Activated naive CD8-positive, alpha-beta T cell treated with anti-CD3 and anti-CD28 coated beads, Interleukin-2, amount 10 ng/mL, durations not matched to agents 7 days and 5 days (primary cell): ENCODE data around the gene SNRNP70. TPM values are rescaled to one million over a fixed set of nuclear protein-coding genes. Genes with fewer than 3 reads are reported as not detected.
A peak's percentile ranks its signal among the peaks of the same experiment; 100 is the strongest.
"Not testable (repeated sequence)": the region's sequence is repeated elsewhere in the genome, so short reads cannot be mapped to it uniquely, and the experiment has no call there.

ENCODE experiments used
- ATAC-seq: fragments of 150-1000 bp; cut with Tn5 transposase; one replicate; pipeline ENCODE4 v1.10.0; 2021; ENCODE audit warnings: low read depth, moderate library complexity
- POLR2A ChIA-PET: fragments of 350-600 bp; sonication (Branson Sonifier 250); formaldehyde crosslinking; loops from one replicate; lab custom pipeline; 2021; ENCODE audit warnings: antibody characterized with exemption; lab: Charles Lee
- DNase-seq: peaks from one replicate; pipeline ENCODE4 v3.0.0; 2021
- H3K27ac Mint-ChIP-seq: one replicate; pipeline ENCODE4 v1.8.0; 2022; ENCODE audit warnings: mild to moderate bottlenecking, mixed read lengths
- H3K27me3 Mint-ChIP-seq: one replicate; pipeline ENCODE4 v1.8.0; 2022; ENCODE audit warnings: mild to moderate bottlenecking, moderate library complexity, mixed read lengths
- H3K36me3 Mint-ChIP-seq: one replicate; pipeline ENCODE4 v1.8.0; 2021; ENCODE audit warnings: mild to moderate bottlenecking, mixed read lengths
- H3K4me1 Mint-ChIP-seq: one replicate; pipeline ENCODE4 v1.8.0; 2021; ENCODE audit warnings: mixed read lengths
- H3K4me3 Mint-ChIP-seq: one replicate; pipeline ENCODE4 v1.8.0; 2022; ENCODE audit warnings: mild to moderate bottlenecking, moderate library complexity, mixed read lengths
- H3K9me3 Mint-ChIP-seq: one replicate; pipeline ENCODE4 v1.8.0; 2021; ENCODE audit warnings: mixed read lengths
- total RNA-seq, 2 experiments: library from RNA; stranded (reverse); gene quantifications; one replicate each; pipeline ENCODE4 v1.2.3, GENCODE V29; 2021

The SNRNP70 gene, protein sequence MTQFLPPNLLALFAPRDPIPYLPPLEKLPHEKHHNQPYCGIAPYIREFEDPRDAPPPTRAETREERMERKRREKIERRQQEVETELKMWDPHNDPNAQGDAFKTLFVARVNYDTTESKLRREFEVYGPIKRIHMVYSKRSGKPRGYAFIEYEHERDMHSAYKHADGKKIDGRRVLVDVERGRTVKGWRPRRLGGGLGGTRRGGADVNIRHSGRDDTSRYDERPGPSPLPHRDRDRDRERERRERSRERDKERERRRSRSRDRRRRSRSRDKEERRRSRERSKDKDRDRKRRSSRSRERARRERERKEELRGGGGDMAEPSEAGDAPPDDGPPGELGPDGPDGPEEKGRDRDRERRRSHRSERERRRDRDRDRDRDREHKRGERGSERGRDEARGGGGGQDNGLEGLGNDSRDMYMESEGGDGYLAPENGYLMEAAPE
- total RNA-seq = 100 to 1,000 TPM; 321 to 328 TPM

DNA sequence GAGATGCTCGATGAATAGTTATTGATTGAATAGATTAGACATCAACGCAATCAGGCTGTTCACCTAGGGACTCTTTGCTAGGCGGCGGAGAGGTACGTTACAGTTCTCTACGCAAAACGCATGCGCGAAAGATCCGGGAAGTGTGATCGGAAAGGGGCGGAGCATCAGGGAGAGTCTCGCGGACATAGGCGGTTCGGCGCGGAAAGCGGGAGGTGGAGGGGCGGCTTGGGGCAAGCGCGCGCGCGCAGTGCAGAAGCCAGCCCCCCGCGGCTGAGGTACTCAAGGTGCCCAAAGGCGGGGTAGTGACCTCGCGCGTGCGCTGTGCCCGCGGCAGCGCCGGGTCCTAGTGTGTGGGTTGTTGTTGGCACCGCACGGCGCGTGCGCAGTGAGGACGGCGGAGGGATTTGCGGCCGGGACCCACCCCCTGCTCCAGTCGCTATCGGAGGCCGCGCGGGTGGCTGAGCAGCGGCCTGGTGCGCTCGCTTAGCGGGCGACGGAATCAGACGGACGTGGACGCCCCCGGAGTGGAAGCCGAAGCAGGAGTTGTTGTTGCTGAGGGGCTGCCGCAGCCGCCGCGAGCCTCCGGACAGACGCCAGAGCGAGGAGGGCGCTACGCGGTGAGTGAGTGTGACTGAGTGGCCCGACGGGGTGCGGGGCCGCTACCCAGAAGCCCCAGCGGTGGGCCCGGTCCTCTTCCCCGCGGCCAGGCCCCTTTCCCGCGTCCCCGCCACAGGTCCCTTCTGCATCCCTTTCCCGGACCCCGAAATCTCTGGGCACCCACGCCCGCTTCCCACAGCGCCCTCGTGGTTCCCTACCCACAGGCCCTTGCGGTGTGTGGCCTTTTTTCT, at the start of gene SNRNP70:
TSS of gene SNRNP70 (plus strand) at position 432 of the 848 bp plus-strand sequence. CDS start 964 bp downstream, outside the sequence.
- POLR2A ChIA-PET = interaction anchor here (0.9 to 1.3 kb wide), 2 partner anchors 10 to 12 kb away, joined by 3 to 4 read pairs; no protein-coding TSS in a partner anchor
- Mint-ChIP-seq H3K4me3 (peak within 1 kb of the TSS; percentile 96), H3K27me3 (peaks cover 2% of the 10 kb centered on the region), H3K9me3 (no peaks in the 10 kb centered on the region), H3K36me3 (peaks cover 11% of the 10 kb centered on the region), H3K27ac (peak within 1 kb of the TSS; percentile 87), H3K4me1 (peaks cover 25% of the 10 kb centered on the region)
- peak; percentile 96 for ATAC-seq
- DNase-seq = peak; percentile 98

DNA sequence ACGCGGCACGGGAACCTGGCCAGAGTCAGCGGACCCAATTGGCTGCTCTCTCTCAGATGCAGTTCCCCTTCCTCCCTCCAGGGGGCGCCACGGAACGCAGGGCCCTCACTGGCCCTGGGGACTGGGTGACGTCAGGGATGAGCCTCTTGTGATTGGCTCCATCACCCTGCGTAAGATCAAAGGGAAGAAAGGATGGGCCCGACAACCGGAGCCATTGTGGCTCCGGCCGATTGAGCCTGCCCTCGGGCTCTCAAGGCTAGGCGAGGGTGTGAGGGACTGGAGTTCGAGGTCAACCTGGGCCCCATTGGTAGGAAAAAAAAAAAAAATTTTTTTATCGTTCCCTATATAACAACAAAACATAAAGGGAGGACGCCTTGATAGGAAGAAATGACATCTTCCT, 48.4 kb upstream of the SNRNP70 start, which contains the start of gene CGB1:
TSS of gene CGB1 (minus strand) at position 81 of the 400 bp plus-strand sequence. CDS start 184 bp downstream, outside the sequence.
- H3K4me3 Mint-ChIP-seq, H3K36me3 Mint-ChIP-seq, H3K4me1 Mint-ChIP-seq, H3K9me3 Mint-ChIP-seq, H3K27ac Mint-ChIP-seq, H3K27me3 Mint-ChIP-seq, POLR2A ChIA-PET: not testable (repeated sequence)
- DNase-seq (peak; percentile 50), ATAC-seq (peak; percentile 36)

DNA sequence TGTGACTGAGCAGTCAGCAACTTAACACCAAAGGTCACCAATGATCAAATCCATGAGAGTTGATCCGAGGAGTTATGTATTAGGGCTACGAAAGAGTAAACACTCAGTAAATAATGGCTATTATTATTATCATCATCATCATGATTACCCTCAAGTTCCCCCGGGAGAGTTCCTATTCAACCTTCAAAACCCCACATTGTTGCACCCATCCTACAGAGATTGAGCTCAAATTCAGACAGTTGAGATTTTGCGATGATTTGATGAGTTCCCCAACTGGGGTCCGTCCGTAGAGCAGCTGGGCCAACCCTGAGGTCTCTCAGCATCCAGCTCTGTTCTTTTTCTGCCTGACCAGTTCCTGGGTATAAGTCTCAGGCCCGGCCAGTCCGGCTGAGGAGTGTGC, 47.1 kb upstream of the SNRNP70 start:
- H3K36me3 Mint-ChIP-seq, H3K4me3 Mint-ChIP-seq, H3K27me3 Mint-ChIP-seq, POLR2A ChIA-PET, DNase-seq, H3K9me3 Mint-ChIP-seq, H3K27ac Mint-ChIP-seq, ATAC-seq, H3K4me1 Mint-ChIP-seq: not testable (repeated sequence)

DNA sequence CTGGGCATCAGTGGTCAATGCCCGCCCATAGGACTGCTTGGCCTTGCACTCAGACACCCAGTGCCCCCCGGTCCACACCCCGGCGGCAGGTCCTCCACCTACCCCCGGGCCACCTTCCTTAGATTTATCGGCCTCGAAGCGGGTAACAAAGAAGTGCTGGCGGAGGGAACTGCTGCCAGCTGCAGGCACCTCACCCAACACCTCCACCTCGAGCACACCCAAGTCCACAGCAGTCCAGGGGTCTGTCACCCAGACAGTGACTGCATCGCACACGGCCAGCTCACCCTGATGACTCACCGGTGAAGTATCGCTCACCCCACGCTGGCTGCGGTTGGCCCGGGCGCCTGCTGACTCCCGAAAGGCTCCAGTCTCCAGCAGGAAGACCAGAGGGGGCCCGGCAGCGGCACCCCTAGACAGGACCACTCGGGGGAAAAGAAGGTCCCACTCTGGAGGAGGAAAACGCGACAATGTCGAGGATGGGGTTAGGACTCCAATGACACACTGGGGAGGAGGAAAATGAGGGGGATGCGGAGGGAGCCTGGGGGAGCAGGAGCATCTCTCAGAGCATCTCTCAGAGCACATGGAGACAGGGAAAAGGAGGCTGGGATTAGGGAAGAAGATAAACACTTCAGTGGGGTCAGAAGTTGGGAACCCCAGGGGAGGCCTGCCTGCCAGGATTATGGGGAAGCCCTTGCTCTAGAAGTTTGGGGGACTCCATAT, 46.5 kb upstream of the SNRNP70 start:
- H3K27me3 Mint-ChIP-seq, H3K4me1 Mint-ChIP-seq, ATAC-seq, H3K4me3 Mint-ChIP-seq, DNase-seq, POLR2A ChIA-PET, H3K27ac Mint-ChIP-seq, H3K9me3 Mint-ChIP-seq, H3K36me3 Mint-ChIP-seq: not testable (repeated sequence)

DNA sequence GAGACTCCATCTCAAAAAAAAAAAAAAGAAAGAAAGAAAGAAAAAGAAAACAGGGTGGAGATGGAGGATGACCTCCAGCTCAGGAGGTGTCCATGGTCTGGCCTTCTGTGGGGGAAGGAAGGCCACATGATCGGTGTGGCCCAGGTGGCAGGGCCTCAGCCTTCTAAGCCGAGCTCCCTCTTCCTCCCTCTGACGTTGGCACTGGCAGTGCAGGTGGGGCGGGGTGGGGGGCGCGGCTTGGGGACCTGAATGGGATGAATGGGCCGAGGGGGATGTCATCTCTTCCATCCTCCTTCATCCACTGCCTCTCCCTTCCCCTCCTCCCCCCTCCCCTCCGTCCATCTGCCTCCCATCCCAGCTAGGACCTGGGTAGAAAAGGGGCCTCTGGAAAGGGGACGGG, 45.5 kb upstream of the SNRNP70 start:
- DNase-seq, H3K36me3 Mint-ChIP-seq, ATAC-seq, H3K9me3 Mint-ChIP-seq, H3K4me3 Mint-ChIP-seq, H3K27me3 Mint-ChIP-seq, H3K4me1 Mint-ChIP-seq, POLR2A ChIA-PET, H3K27ac Mint-ChIP-seq: not testable (repeated sequence)

DNA sequence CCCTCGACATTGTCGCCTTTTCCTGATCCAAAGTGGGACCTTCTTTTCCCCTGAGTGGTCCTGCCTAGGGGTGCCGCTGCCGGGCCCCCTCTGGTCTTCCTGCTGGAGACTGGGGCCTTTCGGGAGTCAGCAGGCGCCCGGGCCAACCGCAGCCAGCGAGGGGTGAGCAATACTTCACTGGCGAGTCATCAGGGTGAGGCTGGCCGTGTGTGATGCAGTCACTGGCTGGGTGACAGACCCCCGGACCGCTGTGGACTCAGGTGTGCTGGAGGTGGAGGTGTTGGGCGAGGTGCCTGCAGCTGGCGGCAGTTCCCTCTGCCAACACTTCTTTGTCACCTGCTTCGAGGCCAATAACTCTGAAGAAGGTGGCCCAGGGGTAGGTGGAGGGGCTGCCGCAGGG, 43.1 kb upstream of the SNRNP70 start:
- no peak overlapping the region for H3K4me3 Mint-ChIP-seq
- POLR2A ChIA-PET = no interaction called here
- no peaks in the 10 kb centered on the region for H3K9me3 Mint-ChIP-seq
- no peak overlapping the region for H3K27ac Mint-ChIP-seq
- no peaks in the 10 kb centered on the region for H3K36me3 Mint-ChIP-seq
- H3K4me1 Mint-ChIP-seq = no peaks in the 10 kb centered on the region
- peaks cover 3% of the 10 kb centered on the region for H3K27me3 Mint-ChIP-seq
- DNase-seq (no peak), ATAC-seq (no peak)

DNA sequence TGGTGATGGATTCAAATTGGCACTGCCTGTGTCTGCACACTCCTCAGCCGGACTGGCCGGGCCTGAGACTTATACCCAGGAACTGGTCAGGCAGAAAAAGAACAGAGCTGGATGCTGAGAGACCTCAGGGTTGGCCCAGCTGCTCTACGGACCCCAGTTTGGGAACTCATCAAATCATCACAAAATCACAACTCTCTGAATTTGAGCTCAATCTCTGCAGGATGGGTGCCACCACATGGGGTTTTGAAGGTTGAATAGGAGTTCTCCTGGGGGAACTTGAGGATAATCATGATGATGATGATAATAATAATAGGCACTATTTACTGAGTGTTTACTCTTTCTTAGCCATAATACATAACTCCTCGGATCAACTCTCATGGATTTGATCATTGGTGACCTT, 42.6 kb upstream of the SNRNP70 start:
- H3K4me1 Mint-ChIP-seq, H3K27ac Mint-ChIP-seq, H3K36me3 Mint-ChIP-seq, ATAC-seq, H3K4me3 Mint-ChIP-seq, DNase-seq, H3K9me3 Mint-ChIP-seq, H3K27me3 Mint-ChIP-seq, POLR2A ChIA-PET: not testable (repeated sequence)

DNA sequence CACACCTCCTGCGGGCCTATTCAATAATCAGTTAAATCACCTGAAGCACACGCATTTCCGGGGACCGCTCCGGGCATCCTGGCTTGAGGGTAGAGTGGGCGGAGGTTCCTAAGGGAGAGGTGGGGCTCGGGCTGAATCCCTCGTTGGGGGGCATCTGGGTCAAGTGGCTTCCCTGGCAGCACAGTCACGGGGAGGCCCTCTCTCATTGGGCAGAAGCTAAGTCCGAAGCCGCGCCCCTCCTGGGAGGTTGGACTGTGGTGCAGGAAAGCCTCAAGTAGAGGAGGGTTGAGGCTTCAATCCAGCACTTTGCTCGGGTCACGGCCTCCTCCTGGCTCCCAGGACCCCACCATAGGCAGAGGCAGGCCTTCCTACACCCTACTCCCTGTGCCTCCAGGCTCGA, 41.7 kb upstream of the SNRNP70 start, which contains the start of gene CGB5:
TSS of gene CGB5 (plus strand) at position 301 of the 400 bp plus-strand sequence. CDS start 362 bp downstream, outside the sequence.
- DNase-seq, H3K27ac Mint-ChIP-seq, H3K9me3 Mint-ChIP-seq, H3K4me1 Mint-ChIP-seq, H3K4me3 Mint-ChIP-seq, ATAC-seq, POLR2A ChIA-PET, H3K27me3 Mint-ChIP-seq, H3K36me3 Mint-ChIP-seq: not testable (repeated sequence)

DNA sequence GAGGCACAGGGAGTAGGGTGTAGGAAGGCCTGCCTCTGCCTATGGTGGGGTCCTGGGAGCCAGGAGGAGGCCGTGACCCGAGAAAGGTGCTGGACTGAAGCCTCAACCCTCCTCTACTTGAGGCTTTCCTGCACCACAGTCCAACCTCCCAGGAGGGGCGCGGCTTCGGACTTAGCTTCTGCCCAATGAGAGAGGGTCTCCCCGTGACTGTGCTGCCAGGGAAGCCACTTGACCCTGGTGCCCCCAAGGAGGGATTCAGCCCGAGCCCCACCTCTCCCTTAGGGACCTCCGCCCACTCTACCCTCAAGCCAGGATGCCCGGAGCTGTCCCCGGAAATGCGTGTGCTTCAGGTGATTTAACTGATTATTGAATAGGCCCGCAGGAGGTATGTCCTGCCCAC, 36.2 kb upstream of the SNRNP70 start, which contains the start of gene CGB8:
TSS of gene CGB8 (minus strand) at position 101 of the 400 bp plus-strand sequence. CDS start 372 bp downstream, outside the sequence.
- H3K27me3 Mint-ChIP-seq, H3K4me1 Mint-ChIP-seq, POLR2A ChIA-PET, H3K4me3 Mint-ChIP-seq, H3K9me3 Mint-ChIP-seq, H3K27ac Mint-ChIP-seq, DNase-seq, H3K36me3 Mint-ChIP-seq, ATAC-seq: not testable (repeated sequence)

DNA sequence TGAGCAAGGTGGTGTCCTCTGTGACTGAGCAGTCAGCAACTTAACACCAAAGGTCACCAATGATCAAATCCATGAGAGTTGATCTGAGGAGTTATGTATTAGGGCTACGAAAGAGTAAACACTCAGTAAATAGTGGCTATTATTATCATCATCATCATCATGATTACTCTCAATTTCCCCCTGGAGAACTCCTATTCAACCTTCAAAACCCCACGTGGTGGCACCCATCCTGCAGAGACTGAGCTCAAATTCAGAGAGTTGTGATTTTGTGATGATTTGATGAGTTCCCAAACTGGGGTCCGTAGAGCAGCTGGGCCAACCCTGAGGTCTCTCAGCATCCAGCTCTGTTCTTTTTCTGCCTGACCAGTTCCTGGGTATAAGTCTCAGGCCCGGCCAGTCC, 35.4 kb upstream of the SNRNP70 start:
- POLR2A ChIA-PET, H3K4me3 Mint-ChIP-seq, H3K36me3 Mint-ChIP-seq, H3K27me3 Mint-ChIP-seq, DNase-seq, H3K9me3 Mint-ChIP-seq, H3K4me1 Mint-ChIP-seq, H3K27ac Mint-ChIP-seq, ATAC-seq: not testable (repeated sequence)

DNA sequence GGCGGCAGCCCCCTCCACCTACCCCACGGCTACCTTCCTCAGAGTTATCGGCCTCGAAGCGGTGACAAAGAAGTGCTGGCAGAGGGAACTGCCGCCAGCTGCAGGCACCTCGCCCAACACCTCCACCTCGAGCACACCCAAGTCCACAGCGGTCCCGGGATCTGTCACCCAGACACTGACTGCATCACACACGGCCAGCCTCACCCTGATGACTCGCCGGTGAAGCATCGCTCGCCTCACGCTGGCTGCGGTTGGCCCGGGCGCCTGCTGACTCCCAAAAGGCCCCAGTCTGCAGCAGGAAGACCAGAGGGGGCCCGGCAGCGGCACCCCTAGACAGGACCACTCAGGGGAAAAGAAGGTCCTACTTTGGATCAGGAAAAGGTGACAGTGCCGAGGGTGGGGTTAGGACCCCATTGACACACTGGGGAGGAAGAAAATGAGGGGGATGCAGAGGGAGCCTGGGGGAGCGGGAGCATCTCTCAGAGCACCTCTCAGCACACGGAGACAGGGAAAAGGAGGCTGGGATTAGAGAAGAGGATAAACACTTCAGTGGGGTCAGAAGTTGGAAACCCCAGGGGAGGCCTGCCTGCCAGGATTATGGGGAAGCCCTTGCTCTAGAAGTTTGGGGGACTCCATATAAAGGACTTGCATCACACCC, 34.7 kb upstream of the SNRNP70 start:
- H3K27me3 Mint-ChIP-seq, DNase-seq, H3K4me1 Mint-ChIP-seq, H3K9me3 Mint-ChIP-seq, H3K4me3 Mint-ChIP-seq, H3K36me3 Mint-ChIP-seq, ATAC-seq, H3K27ac Mint-ChIP-seq, POLR2A ChIA-PET: not testable (repeated sequence)

DNA sequence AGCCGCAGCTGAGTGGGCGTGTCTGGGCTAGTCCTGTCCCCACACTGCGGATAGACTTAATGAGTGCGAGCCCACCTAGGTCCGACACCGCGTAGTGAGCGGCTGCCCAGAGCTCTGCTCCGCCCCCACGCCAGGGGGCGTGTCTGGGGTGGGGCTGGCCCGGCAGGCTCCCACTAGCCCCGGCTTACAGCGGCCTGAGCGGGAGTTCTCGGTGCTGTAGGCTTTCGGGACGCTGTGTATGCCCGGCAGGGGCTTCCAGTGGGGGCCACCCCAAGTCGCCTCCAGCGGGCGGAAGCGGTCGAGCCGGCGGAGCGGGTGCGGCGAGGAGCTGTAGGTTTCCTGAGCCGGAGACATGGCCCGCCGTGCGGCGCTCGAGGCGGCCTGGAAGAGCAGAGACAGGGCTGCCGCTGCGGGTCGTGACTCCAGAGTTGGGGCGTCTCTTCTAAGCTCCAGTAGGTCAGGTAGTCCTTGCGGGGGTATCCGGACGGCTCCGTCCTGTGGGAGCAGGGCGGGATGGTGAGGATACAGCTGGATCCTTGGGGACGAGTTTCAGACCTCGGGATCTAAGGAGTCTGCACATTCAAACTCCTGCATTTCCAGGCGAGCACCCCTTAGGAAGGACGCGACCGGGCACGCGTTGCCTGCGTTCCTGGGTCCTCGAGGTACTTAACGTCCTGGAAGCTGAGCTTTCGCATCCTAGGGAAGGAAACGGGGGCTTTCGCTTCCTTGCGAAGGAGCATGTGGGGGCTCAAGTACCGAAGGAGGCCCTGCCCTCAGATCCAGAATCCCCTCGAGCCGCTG, 28.9 kb upstream of the SNRNP70 start:
- Mint-ChIP-seq H3K36me3 (no peaks in the 10 kb centered on the region), H3K27ac (no peak overlapping the region), H3K4me3 (peak overlapping the region; percentile 70), H3K4me1 (peaks cover 11% of the 10 kb centered on the region), H3K9me3 (no peaks in the 10 kb centered on the region), H3K27me3 (peaks cover 49% of the 10 kb centered on the region)
- DNase-seq (peak; percentile 77), ATAC-seq (peak; percentile 80)
- POLR2A ChIA-PET = no interaction called here
